Measurements from ENCODE around the gene DAAM2. TPM values are rescaled to one million over a fixed set of nuclear protein-coding genes. Genes with fewer than 3 reads are reported as not detected.

The DAAM2 gene
- total and polyA plus RNA-seq, 2 of the 8 experiments (the other 6 are each of a cell fraction or from before 2014, with no cell fraction given) = 1.5 to 2.9 TPM

DNA sequence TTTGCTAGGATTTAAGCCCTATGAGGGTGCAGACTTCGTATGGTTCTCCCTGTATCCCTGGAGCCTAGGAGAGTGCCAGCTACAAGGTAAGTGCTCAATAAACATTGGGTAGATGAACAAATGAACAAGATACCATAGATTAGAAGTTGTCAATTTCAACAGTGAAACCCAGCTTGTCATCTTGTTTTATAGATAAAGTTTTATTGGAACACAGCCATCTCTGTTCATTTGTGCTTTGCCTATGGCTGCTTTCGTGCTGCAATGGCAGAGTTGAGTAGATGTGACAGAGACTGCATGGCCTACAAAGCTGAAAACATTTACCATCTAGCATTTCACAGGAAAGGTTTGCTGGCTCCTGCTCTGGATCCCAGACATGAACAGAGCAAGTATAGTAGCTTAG lies 5.6 kb downstream of the DAAM2 start (continued):
- TF ChIP-seq GABPA (IDR thresholded peaks at IDR 0.05; ENCODE audit: borderline replicate concordance, insufficient read depth, low read length) (no peak), CHD1 (IDR thresholded peaks at IDR 0.05; ENCODE audit: low read depth, low read length) (no peak)
